IPS-18a (cell line): Measurements from ENCODE around the gene CMIP.

Experiments used
- H3K27ac ChIP-seq: one replicate; pipeline ENCODE4 v1.5.1; 2013; ENCODE audit warnings: low read length
- H3K27me3 ChIP-seq: one replicate; pipeline ENCODE4 v1.6.1; 2013; ENCODE audit warnings: mild to moderate bottlenecking, low read length; ENCODE audit not compliant: control insufficient read depth, insufficient read depth
- H3K36me3 ChIP-seq: one replicate; pipeline ENCODE4 v1.6.1; 2013; ENCODE audit warnings: low read depth, low read length; ENCODE audit not compliant: control insufficient read depth
- H3K4me1 ChIP-seq: one replicate; pipeline ENCODE4 v1.6.1; 2013; ENCODE audit warnings: low read depth, low read length; ENCODE audit not compliant: control insufficient read depth
- H3K4me3 ChIP-seq: one replicate; pipeline ENCODE4 v1.5.1; 2013; ENCODE audit warnings: low read length
- H3K9ac ChIP-seq: one replicate; pipeline ENCODE4 v1.6.1; 2013; ENCODE audit warnings: mild to moderate bottlenecking, low read length, moderate library complexity
- H3K9me3 ChIP-seq: one replicate; pipeline ENCODE4 v1.6.1; 2013; ENCODE audit warnings: low read depth, low read length; ENCODE audit not compliant: control insufficient read depth

CMIP gene

DNA sequence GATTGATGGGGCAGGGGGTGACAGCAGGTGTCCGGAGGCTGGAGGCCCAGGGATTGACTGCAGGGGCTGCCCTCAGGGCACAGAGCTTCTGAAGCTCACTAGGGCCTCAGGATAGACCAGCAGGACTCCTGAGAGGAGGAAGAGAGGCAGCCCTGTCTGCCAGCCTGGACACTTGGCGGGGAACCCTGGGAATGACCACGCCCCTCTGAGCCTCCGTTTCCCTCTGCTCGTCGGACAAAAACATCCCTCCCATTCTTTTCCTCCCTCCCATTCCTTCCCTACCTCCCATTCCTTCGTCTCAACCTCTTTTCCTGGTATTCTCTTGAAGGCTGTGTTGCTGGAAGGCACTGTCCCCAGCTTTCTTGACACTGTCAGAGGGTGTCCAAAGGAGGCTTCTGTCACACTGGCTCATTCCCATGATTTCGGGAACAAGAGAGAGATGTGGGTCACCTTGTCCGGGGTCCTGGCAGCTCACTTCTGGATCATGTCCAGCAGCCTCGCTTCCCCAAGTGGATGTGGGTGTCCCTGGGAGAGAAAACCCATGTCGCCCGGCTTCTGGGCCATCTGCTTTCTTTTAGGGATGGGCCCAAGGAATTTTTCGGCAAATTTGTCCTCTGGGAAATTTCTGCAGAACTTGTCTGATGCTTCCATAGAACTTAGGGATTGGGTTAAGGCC lies 145.5 kb downstream of the CMIP start:
- Histone ChIP-seq H3K4me1 (no peaks in the 10 kb centered on the region), H3K9ac (no peak overlapping the region), H3K9me3 (no peaks in the 10 kb centered on the region), H3K36me3 (no peaks in the 10 kb centered on the region), H3K4me3 (no peak overlapping the region), H3K27me3 (no peaks in the 10 kb centered on the region), H3K27ac (no peak overlapping the region)

DNA sequence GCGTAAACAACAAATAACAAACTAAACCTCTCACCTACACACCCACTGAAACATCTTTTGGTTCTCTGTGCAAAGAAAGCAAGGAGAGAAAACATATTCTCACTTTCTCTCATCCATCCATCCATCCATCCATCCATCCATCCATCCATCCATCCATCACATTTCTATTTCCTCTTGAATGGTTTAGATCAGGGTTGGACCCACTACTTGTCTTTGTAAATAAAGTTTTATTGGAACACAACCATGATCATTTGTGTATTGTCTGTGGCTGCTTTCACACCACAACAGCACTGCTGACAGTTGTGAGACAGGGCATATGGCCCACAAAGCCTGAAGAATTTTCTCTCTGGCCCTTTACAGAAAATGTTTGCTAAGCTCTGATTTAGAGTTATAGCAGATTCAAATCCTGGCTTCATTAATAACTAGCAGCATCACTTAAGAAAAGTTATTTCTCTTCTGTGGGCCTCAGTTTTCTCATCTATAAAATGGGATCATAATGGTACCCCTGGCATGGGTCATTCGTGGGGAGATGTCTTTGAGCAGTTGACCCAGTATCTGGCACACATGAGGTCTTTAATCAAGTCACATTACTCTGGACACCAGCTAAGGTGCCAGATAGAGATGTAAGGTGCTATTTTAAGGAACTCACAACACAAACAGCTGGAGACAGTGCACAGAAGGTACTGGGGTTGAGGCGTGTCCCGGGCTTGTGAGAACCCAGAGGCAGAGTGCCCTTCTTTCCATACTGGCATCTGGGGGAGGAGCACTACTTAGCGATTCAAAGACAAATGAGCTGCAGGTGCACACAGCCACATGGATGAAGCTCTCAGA lies 146.3 kb downstream of the CMIP start:
- Histone ChIP-seq H3K9ac (no peak overlapping the region), H3K27me3 (no peaks in the 10 kb centered on the region), H3K27ac (no peak overlapping the region), H3K4me3 (no peak overlapping the region), H3K4me1 (no peaks in the 10 kb centered on the region), H3K9me3 (no peaks in the 10 kb centered on the region), H3K36me3 (no peaks in the 10 kb centered on the region)

DNA sequence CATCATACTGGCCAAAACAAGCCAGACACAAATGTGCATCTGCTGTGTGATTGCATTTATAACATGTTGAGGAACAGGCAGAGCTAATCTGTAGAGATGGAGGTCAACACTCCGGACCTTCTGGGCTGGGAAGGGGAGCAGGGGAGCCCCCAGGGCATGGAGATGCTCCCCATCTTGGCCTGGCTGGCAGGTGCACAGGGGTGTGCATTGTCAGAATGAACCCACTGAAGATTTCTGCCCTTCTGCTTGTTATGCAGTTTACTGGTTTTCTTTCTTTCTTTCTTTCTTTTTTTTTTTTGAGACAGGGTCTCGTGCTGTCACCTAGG lies 146.9 kb downstream of the CMIP start:
- H3K9me3 ChIP-seq = no peaks in the 10 kb centered on the region
- no peaks in the 10 kb centered on the region for H3K4me1 ChIP-seq
- no peak overlapping the region for H3K9ac ChIP-seq
- H3K4me3 ChIP-seq = no peak overlapping the region
- no peaks in the 10 kb centered on the region for H3K36me3 ChIP-seq
- no peaks in the 10 kb centered on the region for H3K27me3 ChIP-seq
- no peak overlapping the region for H3K27ac ChIP-seq

DNA sequence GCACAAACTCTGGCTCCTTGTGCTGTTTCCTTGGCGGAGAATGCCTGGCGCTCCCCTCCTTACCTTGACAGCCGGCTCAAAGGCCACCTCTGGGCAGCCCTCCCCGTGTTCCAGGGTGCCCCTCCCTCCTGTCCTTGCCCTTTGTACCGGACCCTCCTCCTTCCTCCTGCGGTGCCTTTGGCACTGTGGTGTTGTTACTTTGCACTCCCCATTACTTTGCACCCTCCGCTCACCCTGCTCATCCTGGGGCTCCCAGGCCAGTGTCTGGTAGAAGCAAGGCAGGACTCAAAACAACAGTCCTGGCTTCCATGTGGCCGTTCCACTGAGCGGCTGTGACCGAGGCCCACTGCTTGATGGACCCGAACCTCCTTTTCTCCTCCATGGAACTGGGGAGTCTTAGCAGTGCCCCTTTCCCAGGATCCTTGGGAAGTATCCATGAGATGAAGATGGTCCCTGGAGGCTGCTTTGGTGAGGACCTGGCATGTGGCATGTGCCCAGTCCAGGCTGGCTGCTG lies 147.8 kb downstream of the CMIP start:
- H3K4me3 ChIP-seq = no peak overlapping the region
- no peaks in the 10 kb centered on the region for H3K4me1 ChIP-seq
- no peak overlapping the region for H3K9ac ChIP-seq
- H3K9me3 ChIP-seq = no peaks in the 10 kb centered on the region
- H3K27me3 ChIP-seq = no peaks in the 10 kb centered on the region
- H3K27ac ChIP-seq = no peak overlapping the region
- H3K36me3 ChIP-seq = no peaks in the 10 kb centered on the region

DNA sequence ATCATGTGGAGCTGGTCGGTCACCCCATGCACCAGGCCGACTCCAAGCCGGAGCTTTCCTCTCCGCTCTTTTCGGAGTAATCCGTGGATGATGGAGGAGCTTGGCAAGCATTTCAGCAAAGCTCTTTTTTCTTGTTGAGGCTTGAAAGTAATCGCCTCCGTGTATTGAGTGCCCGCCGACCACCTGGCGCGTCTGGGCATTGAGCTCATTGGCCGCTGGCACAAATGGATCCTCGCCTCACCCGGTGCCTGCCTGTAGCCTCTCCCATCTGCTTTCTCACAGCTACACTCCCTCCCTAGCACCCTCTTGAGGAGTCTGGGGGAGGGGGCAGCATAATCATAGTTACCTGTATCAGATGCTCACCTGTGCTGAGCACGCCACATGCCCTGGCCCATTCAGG lies 148.9 kb downstream of the CMIP start:
- Histone ChIP-seq H3K4me3 (no peak overlapping the region), H3K27ac (no peak overlapping the region), H3K4me1 (no peaks in the 10 kb centered on the region), H3K9me3 (no peaks in the 10 kb centered on the region), H3K36me3 (no peaks in the 10 kb centered on the region), H3K27me3 (no peaks in the 10 kb centered on the region), H3K9ac (no peak overlapping the region)

DNA sequence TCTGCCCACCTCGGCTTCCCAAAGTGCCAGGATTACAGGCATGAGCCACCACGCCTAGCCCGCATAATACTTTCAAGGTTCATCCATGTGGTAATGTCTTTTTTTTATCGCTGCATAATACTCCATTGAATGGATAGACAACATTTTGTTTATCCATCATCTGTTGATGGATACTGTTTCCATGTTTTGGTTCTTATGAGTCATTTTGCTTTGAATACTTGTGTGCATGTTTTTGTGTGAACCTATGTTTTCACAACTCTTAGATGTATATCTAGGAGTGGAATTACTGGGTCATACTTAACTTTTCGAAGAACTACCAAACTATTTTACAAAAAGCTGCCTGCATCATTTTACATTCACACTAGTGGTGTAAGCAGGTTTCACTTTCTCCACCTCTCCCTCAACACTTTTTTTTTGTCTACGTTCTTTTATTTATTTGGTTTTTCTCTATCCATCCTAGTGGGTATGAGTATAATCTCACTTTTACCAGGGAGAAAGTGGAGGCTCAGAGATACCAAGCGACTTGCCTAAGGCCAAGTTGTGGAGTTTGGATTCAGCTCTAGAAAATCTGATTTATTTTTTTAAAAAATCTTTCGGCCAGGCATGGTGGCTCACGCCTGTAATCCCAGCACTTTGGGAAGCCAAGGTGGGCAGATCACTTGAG lies 151.2 kb downstream of the CMIP start:
- Histone ChIP-seq H3K27me3 (no peaks in the 10 kb centered on the region), H3K36me3 (no peaks in the 10 kb centered on the region), H3K4me1 (no peaks in the 10 kb centered on the region), H3K27ac (no peak overlapping the region), H3K4me3 (no peak overlapping the region), H3K9ac (no peak overlapping the region), H3K9me3 (no peaks in the 10 kb centered on the region)

DNA sequence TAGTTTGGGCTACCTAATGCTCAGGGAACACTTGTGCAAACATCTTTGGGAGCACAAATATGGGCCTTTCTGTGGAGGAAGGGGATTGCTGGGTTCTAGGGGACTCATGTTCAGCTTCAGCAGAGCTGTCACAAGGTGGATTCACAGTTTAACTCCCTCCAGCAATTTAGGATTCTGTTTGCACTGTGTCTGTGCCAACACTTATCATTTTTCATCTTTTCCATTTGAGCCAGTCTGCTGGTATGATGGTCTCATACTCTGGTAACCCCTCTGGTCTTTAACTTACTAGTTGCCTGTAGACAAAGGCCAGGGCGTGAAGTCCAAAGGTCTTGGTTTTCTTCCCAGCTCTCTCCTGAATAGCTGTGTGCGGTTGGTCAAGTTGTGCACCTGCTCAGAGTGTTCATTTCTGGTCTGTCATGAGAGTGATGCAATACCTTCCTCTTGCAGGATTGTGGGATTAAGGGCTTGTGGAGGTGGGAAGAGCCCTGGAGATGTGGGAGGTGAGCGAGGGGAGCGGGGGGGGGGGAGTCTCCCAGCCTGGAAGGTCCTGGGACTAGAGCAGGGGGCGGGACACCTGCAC lies 152.6 kb downstream of the CMIP start:
- Histone ChIP-seq H3K27ac (no peak overlapping the region), H3K4me1 (no peaks in the 10 kb centered on the region)

DNA sequence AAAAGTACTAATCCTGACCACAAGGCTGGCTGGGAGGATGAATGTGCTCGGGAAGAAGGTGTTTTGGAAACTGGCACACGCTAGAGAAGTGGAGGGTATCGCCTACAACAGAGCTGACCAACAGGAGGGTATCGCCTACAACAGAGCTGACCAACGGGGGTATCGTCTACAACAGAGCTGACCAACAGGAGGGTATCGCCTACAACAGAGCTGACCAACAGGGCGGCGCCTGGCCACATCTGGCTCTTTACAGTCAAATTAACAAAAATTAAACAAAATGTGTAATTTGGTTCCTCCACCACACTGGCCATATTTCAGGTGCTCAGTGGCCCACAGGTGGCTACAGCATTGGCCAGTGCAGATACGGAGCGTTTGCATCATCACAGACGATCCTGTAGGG lies 153.5 kb downstream of the CMIP start:
- H3K36me3 ChIP-seq = no peaks in the 10 kb centered on the region

More for the DNA sequence above, 152.6 kb downstream of the CMIP start:
- no peaks in the 10 kb centered on the region for H3K27me3 ChIP-seq
- no peaks in the 10 kb centered on the region for H3K36me3 ChIP-seq
- H3K9ac ChIP-seq = no peak overlapping the region
- no peaks in the 10 kb centered on the region for H3K9me3 ChIP-seq
- no peak overlapping the region for H3K4me3 ChIP-seq

DNA sequence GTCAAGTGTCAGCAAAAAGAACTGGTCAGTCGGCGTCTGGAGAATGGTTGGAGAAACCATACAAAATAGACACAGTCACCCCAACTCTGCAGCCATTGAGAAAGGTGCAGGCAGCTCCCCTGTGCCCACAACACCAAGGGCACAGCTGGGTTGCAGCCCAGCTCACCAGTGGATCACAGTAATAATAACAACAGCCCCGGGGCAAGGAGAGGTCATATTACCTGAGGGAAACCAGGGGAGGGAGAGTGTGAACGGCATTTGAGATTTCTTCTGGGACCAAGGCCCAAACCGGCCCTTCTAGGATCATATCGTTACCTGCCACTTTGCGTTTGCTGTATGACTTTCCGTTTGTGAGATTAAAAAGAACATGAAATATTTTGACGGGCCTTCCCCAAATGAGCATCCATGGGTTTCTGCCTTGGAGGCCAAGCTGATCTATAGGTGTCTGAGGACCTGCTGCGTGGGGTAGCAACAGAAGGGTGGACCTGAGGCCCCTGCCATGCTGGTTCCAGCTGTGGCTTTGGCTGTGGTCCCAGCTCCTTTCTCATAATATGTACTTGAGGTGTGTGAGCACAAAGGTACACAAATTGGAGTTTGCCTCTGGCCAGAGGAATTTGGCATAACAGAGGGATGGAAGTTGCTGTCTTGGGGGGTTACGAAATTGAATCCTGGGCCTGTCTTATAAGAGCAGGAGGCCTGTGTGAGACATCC lies 154.6 kb downstream of the CMIP start:
- no peaks in the 10 kb centered on the region for H3K36me3 ChIP-seq
- no peak overlapping the region for H3K9ac ChIP-seq
- no peaks in the 10 kb centered on the region for H3K27me3 ChIP-seq
- H3K27ac ChIP-seq = no peak overlapping the region
- no peaks in the 10 kb centered on the region for H3K9me3 ChIP-seq
- H3K4me3 ChIP-seq = no peak overlapping the region
- H3K4me1 ChIP-seq = no peaks in the 10 kb centered on the region

More for the DNA sequence above, 153.5 kb downstream of the CMIP start:
- H3K4me3 ChIP-seq = no peak overlapping the region
- no peaks in the 10 kb centered on the region for H3K9me3 ChIP-seq
- no peak overlapping the region for H3K9ac ChIP-seq
- H3K27ac ChIP-seq = no peak overlapping the region
- no peaks in the 10 kb centered on the region for H3K4me1 ChIP-seq
- no peaks in the 10 kb centered on the region for H3K27me3 ChIP-seq

DNA sequence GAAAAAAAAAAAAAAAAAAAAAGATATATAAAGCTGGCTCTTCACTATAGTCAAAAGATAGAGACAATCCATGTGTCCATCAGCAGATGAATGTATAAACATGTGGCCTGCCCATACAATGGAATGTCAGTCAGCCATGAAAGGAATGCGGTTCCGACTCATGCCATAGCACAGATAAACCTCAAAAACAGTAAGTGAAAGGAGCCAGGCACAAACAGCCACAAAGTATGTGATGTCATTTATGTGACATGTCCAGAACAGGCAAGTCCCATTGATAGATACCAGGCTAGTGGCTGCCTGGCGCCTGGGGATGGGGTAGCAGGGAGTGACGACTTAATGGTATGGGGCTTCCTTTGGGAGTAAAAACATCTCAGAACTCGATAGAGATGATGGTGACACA lies 155.7 kb downstream of the CMIP start:
- H3K9me3 ChIP-seq = no peaks in the 10 kb centered on the region
- H3K9ac ChIP-seq = no peak overlapping the region
- no peaks in the 10 kb centered on the region for H3K27me3 ChIP-seq
- no peaks in the 10 kb centered on the region for H3K36me3 ChIP-seq
- H3K27ac ChIP-seq = no peak overlapping the region
- H3K4me3 ChIP-seq = no peak overlapping the region
- no peaks in the 10 kb centered on the region for H3K4me1 ChIP-seq

DNA sequence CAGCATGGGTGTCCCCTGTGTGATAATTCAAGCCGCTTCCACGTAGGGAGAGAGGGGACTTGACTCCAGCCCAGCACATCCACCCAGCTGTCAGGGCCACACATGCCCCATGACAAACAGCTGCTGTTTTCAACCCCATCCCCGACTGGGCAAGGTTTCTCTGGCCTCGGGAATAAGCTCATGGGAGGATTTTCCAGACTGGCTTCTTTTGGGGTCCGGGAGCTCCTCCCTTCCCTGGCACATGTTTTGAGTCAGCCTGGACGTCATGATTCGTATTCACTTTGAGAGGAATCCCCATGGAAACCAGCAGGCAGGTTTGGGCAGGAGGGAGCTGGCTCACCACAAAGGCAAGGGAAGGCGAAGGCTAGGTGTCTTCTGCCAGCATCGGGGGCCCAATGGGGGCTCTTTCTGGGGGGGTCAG lies 156.4 kb downstream of the CMIP start:
- Histone ChIP-seq H3K27ac (no peak overlapping the region), H3K4me1 (no peaks in the 10 kb centered on the region), H3K9ac (no peak overlapping the region), H3K4me3 (no peak overlapping the region), H3K36me3 (no peaks in the 10 kb centered on the region), H3K9me3 (no peaks in the 10 kb centered on the region), H3K27me3 (no peaks in the 10 kb centered on the region)
